OCI-M1 (cell line): ENCODE measurements around the gene FMN1.
A peak's percentile ranks its signal among the peaks of the same experiment; 100 is the strongest.
"Not testable (repeated sequence)": the region's sequence is repeated elsewhere in the genome, so short reads cannot be mapped to it uniquely, and the experiment has no call there.

Experiments used
- DNase-seq: peaks from one replicate; lab custom pipeline; 2025; lab: John Stamatoyannopoulos, UW

FMN1 gene

DNA sequence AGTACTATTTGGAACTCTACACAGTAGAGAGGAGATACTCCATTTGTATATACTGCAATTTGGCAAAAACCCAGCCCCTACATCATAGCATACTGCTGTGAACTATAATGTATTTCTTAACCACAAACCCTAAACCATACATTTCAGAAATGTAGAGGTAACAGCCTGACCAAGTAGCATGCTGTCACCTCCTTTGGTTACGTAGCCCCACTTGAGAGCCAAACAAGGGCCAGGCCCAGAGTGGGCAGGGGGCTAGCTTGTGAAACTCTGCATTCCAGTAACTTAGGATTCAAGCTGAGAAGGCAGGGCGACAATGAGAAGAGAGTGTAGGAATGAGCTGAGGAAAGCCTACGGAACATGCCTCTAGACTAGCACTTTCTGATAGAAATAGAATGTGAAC lies 340.9 kb downstream of the FMN1 start:
- no peak for DNase-seq

DNA sequence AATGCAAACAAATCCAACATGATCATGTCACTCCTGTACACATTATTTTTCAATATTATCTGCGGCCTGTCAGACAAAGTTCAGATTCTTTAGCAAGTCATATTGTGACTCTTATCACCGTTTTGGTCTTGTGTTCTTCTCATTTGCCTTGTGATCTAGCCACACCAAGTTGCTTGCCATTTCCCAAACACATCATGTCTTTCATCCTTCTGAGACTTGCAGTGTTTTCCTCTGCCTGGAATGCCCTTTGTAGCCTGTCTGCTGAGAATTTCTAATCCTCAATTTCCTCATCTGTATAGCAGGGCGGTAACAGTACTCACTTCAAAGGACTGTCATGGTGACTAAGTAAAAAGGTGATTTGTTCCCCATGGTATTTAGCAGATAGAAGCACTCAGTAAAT lies 341.7 kb downstream of the FMN1 start:
- no peak for DNase-seq

DNA sequence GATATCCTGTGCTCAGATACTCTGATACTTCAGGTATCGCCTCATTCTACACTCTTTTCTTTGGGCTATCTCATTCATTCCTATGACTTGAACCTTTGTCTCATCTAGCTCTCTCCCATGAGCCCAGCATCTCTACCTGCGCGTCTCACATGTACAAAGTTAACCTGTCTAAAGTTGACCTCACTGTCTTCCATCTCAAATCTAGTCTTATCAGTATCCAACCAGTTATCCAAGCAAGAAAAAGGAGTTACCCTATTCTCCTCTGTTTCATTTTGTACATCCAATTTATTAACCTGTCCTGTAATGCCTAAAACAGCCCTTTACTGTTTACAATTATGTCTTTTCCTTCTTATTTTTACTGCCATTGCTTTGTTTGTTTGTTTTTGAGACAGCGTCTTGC lies 342.5 kb downstream of the FMN1 start:
- no peak for DNase-seq

DNA sequence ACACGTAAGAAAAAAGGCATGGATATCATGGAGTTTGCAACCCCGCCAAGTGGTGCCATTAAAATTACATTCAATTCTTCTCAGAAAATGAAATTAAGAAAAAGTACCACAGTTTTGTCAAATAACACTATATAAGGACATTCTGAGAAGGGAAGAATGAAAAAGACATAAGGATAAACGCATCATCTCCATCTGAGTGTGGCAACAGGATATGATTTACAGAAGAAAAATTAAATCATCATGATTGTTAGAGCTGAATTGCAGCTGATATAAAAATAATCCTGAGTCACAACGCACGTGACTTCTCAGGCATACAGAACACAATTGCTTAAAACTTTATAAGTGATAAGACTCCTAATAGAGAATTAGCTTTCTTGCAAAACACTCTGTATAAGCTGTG lies 342.9 kb downstream of the FMN1 start:
- DNase-seq = no peak

DNA sequence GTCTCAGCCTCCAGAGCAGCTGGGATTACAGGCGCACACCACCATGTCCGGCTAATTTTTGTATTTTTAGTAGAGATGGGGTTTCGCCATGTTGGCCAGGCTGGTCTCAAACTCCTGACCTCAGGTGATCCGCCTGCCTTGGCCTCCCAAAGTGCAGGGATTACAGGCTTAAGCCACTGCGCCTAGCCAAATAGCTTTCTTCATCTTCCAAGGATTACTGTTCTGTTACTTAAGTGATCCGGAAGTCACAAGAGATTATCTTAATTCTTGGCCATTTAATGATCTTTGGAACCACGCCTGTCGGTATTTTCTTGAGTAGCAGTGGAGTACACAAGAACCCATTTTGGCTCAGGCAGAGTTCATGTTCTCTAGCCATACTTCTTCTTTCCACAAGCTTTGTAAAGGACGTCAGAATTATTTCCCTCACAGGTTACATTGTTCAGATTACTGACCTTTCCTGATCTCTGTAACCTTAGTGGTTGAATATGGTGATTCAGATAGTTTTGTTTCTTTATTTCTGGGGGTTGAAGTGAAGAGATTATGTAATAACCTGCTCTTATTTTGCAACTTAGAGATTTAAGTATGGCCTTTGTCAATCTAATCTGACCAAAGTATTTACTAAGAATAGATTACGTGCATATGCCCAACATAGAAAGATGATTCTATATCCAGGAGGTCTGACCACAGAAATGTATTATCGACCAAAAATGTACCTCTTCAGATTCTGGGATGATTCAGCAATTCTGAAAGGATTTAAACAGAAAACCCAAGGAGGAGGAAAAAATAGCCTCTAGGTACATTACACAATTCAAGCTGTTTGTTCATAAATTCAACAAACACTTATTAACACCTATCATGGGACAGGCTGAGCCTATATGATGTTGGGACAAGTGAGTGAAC lies 344.5 kb downstream of the FMN1 start:
- DNase-seq = peak; percentile 89

DNA sequence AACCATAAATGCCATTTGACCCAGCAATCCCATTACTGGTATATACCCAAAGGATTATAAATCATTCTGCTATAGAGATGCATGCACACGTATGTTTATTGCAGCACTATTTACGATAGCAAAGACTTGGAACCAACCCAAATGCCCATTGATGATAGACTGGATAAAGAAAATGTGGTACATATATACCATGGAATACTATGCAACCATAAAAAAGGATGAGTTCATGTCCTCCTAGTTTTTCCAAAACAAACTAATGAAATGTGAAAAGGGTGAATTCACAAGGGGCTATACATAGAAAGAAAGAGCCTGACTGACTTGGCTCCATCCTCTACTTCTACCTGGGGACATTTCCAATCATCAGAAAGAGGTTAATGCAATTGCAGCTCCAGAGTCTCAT lies 347.8 kb downstream of the FMN1 start:
- DNase-seq = not testable (repeated sequence)

DNA sequence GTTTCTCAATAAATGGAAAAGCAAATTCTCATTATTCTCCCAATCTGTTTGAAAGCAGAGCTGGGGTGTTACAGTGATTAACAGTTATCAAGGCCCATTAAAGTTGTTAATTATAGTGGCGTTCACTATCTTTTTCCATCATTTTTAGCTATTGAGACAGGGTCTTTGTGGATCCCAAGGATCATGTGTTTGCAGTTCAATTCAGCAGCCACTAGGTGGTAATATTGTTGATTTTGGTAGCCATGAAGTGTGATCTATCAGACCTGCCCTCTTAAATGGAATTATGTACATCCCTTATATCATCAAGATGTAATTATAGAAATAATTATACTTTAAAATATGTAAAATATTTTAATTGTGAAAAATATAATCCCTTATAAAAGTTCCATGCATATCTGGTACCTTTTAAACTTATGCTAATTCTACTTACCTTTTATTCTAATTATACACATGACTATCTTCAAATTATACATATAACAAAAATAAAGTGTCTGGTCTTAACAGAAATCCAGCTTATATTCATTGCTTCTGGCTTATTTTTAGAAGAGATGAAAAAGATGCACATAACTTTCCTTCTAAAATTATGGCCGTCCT lies 350.3 kb downstream of the FMN1 start:
- DNase-seq = peak; percentile 51

DNA sequence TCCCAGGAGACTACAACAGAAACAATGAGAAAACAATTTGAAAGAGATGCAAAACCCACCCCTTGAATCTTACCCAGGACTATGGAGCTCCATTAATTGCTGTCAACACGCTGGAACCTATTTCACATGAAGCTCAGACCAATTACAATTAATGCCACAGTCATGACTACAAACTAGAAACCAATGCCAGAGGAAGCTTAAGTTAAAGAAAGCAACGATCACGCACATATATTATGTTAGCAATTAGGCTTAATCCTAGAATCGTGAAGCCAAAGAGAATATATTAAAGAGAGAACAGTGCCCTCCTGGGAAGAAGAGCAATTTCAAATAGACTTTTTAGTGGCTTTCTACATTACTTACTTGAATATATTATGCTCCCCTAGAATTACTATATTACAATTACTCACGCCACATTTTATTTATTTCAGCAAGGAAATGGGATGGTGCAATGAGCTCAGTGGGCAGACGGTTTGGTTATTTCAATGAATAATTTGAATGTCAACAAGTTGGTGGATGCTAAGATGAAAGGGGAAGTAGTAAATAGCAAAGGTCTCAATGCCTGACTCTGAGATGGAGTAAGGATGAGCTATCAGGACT lies 351.2 kb downstream of the FMN1 start:
- DNase-seq = no peak

DNA sequence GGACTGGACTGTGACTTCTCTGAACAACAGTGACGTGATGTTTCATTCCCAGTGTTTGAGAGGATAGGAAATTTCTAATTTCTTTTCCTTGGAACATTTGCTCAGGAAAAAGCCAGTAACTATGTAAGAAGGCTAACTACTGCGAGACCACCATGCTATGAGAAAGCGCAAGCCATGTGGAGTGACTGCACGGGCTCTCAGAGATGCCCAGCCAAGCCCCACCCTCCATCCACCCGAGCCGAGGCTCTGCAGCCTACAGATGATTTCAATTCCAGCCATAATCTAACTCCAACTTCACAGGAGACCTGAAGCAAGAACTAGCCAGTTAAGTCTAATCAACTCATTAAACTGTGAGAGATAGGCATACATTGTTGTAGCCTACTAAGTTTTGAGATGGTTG lies 352.4 kb downstream of the FMN1 start:
- DNase-seq = no peak

DNA sequence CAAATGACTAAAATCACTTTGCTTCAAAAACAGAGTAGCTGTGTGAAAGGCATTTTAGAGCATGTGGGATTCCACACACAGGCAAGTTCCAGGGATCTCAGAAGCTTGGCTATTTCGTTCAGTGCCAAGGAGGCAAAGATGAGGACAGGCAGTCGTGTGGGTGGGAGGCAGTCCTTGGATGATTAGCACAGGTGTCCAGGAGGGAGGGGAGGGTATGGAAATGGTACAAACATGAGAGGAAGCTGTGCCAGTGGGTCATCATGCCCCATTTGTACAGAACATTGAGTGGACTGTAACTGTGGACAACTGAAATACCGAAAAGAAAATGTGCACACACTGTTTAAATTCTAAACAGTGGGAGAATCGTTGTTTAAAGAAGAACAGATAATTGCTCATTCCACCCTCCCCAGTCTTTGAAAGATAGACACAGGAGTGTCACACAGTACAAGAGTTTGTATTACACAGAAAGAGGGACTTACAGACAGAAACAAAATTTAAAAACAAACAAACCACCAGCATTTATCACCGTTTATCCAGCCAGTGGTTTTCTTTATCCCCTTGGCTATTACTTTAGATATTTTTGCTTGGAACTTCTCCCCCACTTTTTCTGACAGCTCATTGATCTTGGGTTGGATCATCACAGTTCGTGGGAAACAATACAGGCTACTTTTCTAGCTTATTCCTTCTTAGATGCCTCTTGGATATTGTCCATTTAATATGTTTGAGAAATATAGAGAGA lies 353.8 kb downstream of the FMN1 start:
- no peak for DNase-seq

DNA sequence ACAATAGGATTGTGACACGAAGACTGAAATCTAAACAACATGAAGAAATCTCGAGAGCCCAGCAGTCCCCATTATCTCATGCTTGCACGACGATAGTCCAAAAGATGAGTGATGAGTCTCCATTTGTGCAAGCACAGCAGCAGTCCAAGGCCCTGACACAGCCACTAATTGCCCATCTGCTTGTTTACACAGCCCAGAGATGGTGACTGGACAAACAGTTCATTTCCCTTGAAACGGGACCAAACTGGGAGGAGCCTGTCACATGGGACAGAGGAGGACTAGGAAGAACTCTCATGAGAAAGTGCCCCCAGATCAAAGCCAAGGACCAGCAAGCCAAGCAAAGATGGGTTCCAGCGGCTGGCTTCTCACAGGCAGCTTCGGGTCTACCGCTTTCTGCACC lies 355.7 kb downstream of the FMN1 start:
- DNase-seq = no peak

DNA sequence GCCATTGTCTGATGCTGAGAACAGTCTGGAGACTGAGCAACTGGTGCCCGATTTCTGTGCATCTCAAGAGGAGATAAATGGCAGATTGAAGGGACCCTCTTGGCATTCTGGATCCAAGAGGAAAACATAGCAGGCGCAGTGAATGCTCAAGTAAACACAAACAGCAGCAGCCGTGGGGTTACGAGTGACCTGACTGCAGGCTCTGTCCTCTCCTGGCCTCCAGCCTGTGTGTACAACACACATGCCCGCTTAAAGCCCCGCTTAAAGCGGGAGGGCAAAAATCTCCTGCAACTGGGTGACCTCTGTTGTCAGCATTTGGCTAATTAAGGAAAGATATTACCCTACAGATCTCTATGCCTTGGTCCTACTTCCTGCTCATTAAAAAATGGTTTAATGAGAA lies 356.2 kb downstream of the FMN1 start:
- DNase-seq = no peak

DNA sequence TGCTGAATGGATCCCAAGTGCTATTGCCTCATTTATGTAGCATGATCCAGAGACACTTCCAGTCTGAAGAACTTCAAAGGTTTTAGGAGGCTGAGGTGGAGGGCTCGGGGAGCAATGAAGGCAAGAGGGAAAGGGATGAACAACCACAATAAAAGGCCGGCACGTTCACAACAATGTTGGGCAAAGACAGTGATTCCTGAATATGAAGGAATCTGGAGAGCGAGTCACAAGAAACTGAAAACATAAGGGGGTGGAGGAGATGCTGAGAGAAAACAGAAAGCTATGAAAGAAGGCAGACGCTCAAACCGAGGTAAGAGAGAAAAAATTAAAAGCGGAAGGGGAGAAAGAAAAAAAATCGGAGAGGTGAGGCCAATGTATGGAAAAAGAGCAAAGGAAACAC lies 356.6 kb downstream of the FMN1 start:
- no peak for DNase-seq

DNA sequence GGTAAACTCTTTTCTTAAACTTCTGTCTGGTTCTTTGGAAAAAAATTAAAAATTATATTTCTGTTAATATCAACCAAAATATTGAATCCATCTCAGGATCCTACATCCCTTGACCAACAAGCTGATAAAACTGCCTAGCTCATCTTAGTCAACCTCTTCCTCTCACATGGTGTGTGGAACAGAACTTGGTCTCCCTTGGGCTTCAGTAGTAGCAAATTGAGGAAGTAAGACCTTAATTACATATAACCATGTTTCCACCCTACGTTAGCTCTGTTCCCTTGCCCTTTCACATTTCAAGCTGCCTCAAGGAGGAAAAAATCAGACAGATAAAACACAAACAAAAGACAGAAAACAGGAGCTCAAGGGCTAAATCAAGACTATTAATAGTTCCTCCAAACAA lies 360.4 kb downstream of the FMN1 start:
- peak; percentile 58 for DNase-seq

DNA sequence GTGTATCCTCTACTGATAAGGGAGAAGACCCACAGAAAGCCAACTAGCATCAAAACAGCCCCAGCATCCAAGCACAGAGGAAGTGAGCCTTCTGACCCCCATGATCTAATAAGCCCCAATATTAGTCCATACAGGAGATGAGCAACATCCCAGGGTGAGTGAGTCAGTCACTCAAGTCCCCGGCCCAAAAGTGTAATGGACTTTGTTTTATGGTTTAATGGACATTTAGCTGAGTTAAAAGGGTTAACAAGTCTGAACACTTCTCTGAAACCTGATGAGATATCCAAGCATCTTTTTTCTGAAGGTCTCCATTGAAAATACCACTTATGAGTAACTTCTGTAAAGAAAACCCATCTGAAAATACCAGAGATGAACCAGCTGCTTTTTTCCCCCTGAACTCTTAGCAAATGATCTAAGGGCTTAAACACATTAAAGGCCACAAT lies 361.1 kb downstream of the FMN1 start:
- DNase-seq = no peak

DNA sequence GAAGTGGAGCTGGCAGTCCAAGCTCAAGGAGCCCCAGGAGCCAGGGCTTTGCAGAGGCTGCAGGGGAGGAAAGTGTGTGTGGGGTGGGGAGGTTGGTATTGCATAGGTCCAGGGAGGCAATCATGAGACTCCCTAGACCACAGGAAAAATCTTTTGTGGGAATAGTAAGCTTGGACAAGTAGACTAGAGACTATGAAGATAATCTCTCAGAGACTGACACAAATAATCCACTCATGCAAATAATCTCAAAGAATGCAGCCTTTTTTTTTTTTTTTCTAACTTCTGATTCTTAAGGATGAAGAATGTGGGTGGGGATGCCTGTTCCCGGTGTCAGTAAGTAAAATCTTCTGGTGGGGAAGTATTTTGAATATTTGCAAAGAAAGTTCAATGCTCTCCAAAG lies 363.0 kb downstream of the FMN1 start:
- DNase-seq = no peak

DNA sequence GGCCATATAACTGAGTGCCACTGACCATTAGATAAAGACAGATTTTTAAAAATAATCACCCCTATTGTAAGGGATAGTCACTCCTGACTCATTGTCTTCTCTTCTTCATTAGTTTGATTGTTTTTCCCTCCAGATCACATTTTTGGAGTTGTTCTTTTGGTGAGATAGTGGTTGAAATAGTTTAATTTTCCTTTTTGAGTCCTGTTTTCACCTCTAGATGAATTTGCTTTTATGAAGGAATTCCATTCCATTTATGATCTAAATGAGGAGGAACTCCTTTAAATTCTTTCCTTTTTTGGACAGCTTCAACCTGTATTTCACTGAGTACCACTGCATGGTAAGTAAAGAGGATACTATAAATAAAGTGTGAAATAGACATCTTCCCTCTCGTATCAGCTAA lies 364.3 kb downstream of the FMN1 start:
- DNase-seq = no peak

DNA sequence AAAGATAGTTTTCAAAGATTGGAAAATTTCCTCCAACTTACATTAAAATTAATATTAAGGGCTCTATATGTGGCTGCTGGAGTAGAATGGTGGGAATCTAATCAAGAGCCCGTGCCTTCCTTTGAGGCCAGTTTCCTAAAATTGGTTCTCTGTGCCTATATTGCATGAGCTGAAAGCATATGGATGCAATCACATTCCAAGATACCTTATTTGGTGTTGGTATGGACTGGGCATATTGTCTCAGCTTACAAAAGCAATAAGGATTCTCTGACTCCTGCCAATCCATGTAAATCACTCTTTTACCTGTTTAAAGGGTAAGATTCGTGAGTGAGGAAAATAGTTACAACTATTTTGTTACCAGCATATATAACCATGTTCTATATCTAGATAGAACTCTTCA lies 365.1 kb downstream of the FMN1 start:
- DNase-seq = no peak

DNA sequence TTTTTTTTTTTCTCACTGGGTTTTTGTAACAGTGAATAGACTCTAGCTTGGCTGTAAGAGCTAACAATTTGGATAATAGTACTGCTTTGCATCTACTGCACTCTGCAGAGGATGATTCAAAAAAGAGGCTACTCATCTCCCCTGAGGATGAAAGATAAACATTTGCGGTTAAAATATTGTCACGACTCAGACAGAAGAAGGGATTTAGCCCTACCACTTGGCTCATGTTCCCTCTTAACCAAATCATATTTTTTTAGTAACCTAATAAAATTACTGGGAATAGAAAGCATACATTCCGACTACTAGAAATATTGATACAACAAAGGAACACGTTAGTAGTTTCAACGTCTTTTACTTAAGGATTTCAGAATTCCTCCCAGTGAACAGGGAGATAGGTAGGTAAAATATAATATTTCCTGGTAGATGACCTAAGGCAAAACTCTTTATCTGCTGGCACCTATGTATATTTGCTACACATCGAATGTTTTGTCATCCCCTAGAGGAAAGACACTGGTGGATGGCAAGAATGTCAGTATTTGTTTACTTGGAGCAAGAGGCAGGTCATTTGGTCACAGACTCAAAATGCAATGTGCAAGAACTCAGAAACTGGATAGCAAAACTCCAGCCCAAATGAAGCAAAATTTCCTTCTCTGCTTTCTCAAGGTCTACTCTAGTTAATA lies 365.9 kb downstream of the FMN1 start:
- DNase-seq = peak; percentile 9

DNA sequence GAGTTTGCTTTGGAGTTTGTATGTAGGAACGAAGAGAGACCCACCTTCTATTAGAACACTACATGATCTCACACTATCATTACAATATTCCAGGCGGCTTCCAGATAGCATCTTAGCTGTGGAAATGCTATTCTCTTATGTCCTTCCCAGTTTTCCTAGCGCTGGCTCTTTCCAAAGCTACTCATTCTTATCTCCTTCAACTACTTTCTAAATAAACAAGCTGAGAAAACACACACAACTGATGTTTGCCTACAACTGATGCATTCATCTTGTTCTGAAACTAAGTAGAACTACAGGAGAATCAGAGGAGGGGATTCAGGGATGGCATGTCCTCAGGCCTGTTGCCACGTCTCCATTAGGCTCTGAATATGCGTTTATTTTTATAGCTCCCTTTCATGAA lies 367.8 kb downstream of the FMN1 start:
- no peak for DNase-seq

DNA sequence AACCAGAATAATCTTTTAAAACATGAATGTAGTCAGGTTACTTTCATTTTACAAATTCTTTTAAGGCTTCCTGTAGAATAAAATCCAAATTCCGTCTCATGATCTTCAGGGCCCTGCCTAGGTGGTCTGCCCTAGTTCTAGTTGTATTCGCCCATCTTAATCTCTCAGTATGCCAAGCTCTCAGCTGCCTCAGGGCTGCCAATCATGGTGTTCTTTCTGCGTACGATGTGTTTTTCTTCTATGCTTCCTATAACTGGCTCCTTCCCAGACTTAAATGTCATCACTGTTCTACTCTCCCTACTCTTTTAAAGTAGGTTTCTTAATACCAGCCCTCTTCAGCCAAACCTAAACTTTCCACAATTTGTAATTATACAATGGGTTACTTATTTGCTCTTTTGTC lies 369.3 kb downstream of the FMN1 start:
- no peak for DNase-seq

DNA sequence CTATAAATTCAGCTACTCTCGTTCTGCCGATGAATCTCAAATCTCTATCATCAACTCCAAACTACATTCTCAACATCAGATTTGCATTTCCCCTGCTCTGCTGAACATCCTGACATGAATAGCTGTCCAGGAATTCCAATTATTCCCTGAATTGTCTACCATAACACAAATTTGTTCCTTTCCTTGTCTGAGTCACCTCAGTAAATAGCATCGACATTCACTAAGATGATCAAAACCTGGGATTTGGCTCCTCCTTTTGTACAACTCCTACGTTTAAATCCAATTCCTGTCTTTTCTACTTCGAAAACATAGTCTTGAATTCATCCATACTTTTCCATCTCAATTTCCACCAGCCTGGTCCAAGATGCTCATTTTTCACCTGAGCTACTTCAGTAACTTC lies 369.7 kb downstream of the FMN1 start:
- no peak for DNase-seq
